ENCODE data around the gene GAA.

The GAA gene

DNA sequence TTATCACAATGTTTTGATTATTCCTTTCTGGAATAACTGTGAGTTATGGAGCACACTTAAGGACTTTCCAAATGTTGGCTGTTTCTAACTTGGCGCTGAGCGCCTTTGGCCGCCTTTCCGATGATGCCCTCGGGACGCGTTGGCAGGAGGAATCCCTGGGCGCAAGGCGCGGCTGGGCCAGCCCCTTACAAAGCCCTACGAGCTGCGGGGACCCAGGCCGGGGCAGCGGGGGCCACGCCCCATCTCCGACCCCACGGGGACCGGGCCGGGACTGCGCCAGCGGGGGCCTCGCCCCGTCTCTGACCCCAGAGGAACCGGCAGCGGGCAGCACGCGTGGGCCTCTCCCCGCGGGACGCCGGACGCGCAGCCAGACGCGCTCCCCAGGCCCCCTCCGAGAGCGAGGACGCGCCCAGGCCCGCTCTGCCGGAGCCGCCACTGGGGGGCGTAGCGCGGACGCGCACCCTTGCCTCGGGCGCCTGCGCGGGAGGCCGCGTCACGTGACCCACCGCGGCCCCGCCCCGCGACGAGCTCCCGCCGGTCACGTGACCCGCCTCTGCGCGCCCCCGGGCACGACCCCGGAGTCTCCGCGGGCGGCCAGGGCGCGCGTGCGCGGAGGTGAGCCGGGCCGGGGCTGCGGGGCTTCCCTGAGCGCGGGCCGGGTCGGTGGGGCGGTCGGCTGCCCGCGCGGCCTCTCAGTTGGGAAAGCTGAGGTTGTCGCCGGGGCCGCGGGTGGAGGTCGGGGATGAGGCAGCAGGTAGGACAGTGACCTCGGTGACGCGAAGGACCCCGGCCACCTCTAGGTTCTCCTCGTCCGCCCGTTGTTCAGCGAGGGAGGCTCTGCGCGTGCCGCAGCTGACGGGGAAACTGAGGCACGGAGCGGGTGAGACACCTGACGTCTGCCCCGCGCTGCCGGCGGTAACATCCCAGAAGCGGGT is at the start of gene GAA:
GAA (plus strand) TSS at position 571 of the 935 bp plus-strand sequence. CDS start 3,006 bp downstream, outside the sequence.
- Mint-ChIP-seq H3K4me3 (peak within 1 kb of the TSS; percentile 87), H3K36me3 (ENCODE audit: low read depth) (no peaks in the 10 kb centered on the region), H3K27ac (peak within 1 kb of the TSS; percentile 82), H3K27me3 (ENCODE audit: low read depth) (peaks cover 6% of the 10 kb centered on the region), H3K4me1 (ENCODE audit: low read depth) (peaks cover 20% of the 10 kb centered on the region), H3K9me3 (no peaks in the 10 kb centered on the region)

DNA sequence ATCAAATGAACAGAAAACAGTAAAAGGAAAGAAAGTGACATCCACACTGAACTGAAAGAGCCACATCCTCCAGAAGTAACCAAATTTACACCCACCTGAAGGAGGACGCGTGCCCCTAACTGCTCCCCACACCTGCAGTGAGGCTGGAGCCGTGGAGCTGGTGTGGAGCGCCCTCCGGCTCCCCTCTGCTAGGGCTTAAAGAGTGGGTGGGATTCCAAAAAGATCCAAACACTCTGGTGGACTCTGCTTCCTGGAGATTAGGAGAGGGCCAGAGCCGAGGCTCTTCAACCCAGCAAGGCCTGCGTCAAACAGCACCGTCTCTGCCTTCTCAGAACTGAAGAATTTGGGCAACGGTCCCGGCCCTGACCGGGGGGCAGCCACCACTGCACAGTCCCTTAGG is 49.7 kb upstream of the GAA start:
- no peak overlapping the region for H3K4me3 Mint-ChIP-seq
- H3K9me3 Mint-ChIP-seq, result no peaks in the 10 kb centered on the region
- no peaks in the 10 kb centered on the region for H3K36me3 Mint-ChIP-seq (ENCODE audit: low read depth)
- peaks cover 4% of the 10 kb centered on the region for H3K27me3 Mint-ChIP-seq (ENCODE audit: low read depth)
- no peaks in the 10 kb centered on the region for H3K4me1 Mint-ChIP-seq (ENCODE audit: low read depth)
- no peak overlapping the region for H3K27ac Mint-ChIP-seq

DNA sequence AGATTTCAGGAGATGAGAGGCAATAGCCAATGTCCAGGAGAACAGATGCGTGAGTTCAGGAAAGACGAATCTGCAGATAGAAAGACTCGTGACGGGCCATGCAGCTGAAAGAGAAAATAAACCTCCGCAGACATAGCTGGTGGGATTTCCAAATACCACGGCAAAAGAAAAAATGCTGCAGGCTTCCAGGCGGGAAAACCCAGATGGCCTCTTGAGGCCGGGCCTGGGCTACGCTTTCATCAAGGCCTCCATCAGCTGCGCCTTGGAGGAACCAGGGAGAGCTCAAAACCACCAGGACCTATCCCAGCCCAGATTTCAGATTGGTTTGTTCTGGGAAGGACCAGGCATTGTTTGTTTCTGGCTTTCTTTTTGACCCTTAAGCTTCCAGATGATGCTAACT is 48.3 kb upstream of the GAA start:
- Mint-ChIP-seq H3K27me3 (ENCODE audit: low read depth) (peaks cover 4% of the 10 kb centered on the region), H3K36me3 (ENCODE audit: low read depth) (no peaks in the 10 kb centered on the region), H3K4me1 (ENCODE audit: low read depth) (no peaks in the 10 kb centered on the region), H3K4me3 (no peak overlapping the region), H3K27ac (no peak overlapping the region), H3K9me3 (no peaks in the 10 kb centered on the region)

DNA sequence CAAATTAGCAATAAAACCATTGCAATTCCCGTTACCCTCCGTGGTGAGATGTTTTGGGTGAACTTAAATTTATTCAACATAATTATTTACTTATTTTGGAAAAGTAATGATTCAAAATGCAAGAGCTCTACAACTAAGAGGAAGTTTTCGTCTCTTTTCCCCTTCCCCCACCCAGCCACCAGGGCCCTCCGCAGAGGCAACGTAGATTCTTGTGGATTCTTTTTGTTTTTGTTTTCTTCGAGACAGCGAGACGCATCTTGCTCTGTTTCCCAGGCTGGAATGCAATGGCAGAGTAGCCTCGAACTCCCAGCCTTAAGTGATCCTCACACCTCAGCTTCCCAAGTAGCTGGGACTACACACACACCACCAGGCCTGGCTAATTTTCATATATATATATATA is 45.8 kb upstream of the GAA start:
- no peaks in the 10 kb centered on the region for H3K9me3 Mint-ChIP-seq
- no peaks in the 10 kb centered on the region for H3K4me1 Mint-ChIP-seq (ENCODE audit: low read depth)
- H3K36me3 Mint-ChIP-seq (ENCODE audit: low read depth), result no peaks in the 10 kb centered on the region
- H3K27me3 Mint-ChIP-seq (ENCODE audit: low read depth), result peaks cover 4% of the 10 kb centered on the region
- no peak overlapping the region for H3K4me3 Mint-ChIP-seq
- H3K27ac Mint-ChIP-seq, result no peak overlapping the region

DNA sequence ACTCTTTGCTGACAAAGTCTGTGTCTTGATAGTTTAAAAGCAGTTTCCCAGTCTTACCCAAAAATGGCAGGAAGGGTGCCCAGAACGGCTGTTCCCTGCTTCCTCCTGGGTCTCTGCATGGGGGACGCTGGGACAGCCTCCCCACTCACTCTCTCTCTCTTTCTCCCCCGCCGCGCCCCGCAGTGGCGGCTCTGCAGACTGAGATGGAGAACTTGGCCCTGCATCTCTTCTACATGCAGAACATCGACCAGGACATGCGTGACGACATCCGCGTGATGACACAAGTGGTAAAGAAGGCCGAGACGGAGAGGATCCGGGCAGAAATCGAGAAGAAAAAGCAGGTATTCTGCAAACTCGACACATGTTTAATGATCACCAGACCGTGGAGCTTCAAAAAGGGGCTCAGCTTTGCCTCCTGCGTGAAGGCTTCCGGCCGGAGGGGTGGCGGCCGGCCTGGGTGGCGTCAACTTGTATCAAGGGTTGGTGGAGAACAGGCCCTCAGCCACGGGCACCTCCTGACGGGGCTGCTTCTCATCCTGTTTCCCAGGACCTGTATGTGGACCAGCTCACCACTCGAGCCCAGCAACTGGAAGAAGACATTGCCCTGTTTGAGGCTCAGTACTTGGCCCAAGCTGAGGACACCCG is 42.9 kb upstream of the GAA start:
- Mint-ChIP-seq H3K4me3 (no peak overlapping the region), H3K9me3 (no peaks in the 10 kb centered on the region), H3K27ac (no peak overlapping the region), H3K36me3 (ENCODE audit: low read depth) (no peaks in the 10 kb centered on the region), H3K4me1 (ENCODE audit: low read depth) (no peaks in the 10 kb centered on the region), H3K27me3 (ENCODE audit: low read depth) (no peaks in the 10 kb centered on the region)

DNA sequence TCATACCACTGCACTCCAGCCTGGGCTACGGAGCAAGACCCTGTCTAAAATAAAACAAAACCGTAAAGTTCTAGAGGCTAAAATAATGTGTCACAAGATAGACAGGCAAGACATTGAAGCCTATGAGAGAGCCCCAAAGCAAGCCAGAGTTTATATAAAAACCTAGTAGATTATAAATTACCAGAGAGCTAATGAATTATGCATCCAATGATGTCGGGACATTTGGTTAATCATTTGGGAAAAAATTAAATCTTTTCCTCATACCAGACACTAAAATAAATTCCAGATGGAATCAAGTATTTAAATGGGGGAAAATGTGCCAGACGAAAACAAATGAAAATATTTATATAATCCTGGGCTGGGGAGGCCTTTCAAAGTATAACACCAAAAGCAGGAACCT is 40.7 kb upstream of the GAA start:
- Mint-ChIP-seq H3K36me3 (ENCODE audit: low read depth) (no peaks in the 10 kb centered on the region), H3K4me1 (ENCODE audit: low read depth) (no peaks in the 10 kb centered on the region), H3K27me3 (ENCODE audit: low read depth) (no peaks in the 10 kb centered on the region), H3K4me3 (no peak overlapping the region), H3K9me3 (no peaks in the 10 kb centered on the region), H3K27ac (no peak overlapping the region)

DNA sequence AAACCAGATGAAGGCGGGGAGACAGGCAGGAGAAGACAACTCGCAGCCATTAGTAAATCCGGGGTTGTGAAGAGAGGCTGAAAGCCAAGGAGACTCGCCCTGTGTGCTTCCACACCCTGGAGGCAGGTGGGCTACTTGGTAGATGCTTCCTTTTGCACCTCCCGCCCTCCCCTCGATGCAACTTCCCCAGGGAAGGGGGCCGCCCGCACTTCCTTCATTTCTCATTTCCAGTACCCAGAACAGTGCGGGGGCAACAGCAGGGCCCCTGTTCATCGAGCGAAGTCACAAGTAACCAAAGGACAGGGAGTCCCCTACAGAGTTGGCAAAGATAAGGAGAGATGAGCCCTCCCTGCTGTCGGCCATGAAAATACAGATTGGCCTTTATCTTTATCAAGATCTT is 40.0 kb upstream of the GAA start:
- Mint-ChIP-seq H3K27me3 (ENCODE audit: low read depth) (no peaks in the 10 kb centered on the region), H3K27ac (no peak overlapping the region), H3K4me1 (ENCODE audit: low read depth) (no peaks in the 10 kb centered on the region), H3K36me3 (ENCODE audit: low read depth) (no peaks in the 10 kb centered on the region), H3K9me3 (no peaks in the 10 kb centered on the region), H3K4me3 (no peak overlapping the region)

DNA sequence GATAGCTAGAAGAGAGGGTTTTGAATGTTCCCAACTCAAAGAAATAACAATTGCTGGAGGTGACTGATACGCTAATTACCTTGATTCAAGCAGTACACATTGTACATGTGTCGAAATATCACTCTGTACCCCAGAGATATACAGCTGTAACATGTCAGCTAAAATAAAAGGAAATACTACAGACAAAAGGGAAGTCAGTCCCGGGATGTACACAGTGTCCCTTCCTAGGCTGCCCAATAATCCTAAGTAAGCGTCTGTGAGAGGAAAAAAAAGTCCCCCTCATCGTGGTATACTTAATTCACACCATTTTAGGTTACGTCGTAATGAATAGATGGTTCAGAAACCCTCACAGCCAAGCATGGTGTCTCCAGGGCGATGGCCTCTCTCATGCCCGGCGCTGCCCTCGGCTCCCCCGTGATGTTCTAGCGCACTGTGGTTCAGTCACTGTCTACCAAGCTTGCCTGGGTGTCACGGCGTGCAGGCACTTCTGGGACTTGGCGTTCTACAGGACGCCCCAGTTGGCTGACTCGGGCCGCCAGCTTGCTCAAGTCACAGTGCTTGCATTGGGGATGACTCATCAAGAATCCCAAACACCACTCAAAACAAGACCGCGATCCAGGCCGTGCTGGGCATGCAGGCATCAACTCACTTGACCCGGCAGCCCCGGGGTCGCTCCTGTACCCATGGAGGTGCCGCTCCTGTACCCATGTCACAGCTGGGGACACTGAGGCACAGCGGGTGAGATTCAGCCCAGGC is 37.4 kb upstream of the GAA start:
- H3K27me3 Mint-ChIP-seq (ENCODE audit: low read depth), result no peaks in the 10 kb centered on the region
- H3K9me3 Mint-ChIP-seq, result no peaks in the 10 kb centered on the region
- no peak overlapping the region for H3K4me3 Mint-ChIP-seq
- H3K27ac Mint-ChIP-seq, result no peak overlapping the region
- H3K36me3 Mint-ChIP-seq (ENCODE audit: low read depth), result no peaks in the 10 kb centered on the region
- no peaks in the 10 kb centered on the region for H3K4me1 Mint-ChIP-seq (ENCODE audit: low read depth)

DNA sequence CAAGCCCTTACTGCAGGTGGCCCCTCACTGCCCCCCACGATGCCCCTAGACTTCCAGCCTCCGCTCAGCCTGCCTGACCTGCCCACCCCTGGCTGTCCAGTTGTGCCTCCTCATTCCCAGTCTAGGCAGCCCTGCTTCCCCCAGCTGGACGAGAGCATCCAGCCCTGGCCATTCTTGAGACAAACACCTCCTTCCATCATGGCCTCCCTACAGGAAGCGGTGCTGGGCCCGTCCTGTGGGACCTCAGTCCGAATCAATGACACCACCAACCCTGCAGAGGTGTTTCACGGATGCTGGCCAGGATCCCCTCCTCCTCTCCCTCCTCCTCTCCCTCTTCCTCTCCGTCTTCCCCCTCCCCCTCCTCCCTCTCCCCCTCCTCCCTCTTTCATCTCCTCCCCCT is 36.7 kb upstream of the GAA start:
- H3K4me1 Mint-ChIP-seq (ENCODE audit: low read depth), result no peaks in the 10 kb centered on the region
- no peaks in the 10 kb centered on the region for H3K27me3 Mint-ChIP-seq (ENCODE audit: low read depth)
- H3K36me3 Mint-ChIP-seq (ENCODE audit: low read depth), result no peaks in the 10 kb centered on the region
- no peak overlapping the region for H3K27ac Mint-ChIP-seq
- H3K9me3 Mint-ChIP-seq, result no peaks in the 10 kb centered on the region
- H3K4me3 Mint-ChIP-seq, result no peak overlapping the region

DNA sequence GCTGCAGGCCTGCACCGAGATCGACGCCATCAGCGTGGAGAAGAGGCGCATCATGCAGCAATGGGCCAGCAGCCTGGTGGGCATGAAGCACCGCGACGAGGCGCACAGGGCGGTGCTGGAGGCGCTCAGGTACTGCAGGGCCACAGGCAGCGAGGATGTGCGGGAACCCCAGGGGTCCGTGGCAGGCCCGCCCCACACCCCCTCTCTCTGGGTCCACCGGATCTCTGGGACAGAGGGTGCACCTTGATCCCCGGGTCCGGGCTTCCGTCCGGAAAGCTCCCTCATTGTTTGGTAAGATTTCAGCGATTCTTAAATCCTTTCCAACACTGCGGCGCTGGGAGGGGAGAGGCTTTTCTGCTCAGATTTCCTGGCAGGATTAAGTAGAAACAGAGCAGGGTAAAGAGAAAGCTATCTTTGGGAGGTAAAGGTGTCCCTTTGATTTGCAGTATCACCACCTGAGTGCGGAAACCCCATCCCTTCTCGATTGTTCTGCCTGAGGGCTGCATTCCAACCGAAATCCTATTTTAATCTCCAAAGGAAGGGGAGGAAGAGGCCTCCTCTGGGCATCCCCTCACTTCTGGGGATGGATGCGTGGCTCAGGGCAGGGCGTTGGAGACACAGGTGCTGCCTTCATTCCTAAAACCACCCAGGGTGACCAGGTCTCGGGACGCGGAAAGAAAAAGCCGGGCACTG is 35.8 kb upstream of the GAA start:
- Mint-ChIP-seq H3K9me3 (no peaks in the 10 kb centered on the region), H3K27me3 (ENCODE audit: low read depth) (no peaks in the 10 kb centered on the region)

DNA sequence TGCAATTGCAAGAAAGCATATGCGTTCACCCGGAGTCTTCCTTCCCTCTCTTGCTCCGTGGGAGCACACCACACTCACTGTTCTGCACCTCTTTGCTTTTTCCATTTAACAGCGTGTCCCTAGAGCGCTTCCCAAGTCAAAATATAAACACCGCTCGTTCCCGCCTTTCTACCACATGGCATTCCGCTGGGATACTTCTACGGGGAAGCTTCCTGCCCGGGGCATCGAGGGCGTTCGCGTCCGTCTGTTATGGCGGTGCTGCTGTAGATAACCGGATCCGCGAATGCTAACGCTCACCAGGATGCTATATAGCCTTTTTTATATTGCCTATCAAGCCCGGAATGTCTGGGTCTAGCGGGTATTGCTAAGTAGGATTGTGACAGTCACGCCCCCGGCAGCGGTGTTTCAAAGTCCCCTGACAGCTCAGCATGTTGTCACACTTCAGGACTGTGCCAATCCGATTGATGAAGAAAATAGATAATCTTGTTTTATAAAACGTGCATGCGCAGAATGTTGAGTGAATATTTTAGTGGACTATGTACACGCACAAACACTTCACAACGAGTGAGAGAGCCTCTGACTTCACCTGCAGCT is 33.9 kb upstream of the GAA start:
- H3K4me3 Mint-ChIP-seq, result no peak overlapping the region
- H3K4me1 Mint-ChIP-seq (ENCODE audit: low read depth), result peaks cover 4% of the 10 kb centered on the region
- no peaks in the 10 kb centered on the region for H3K36me3 Mint-ChIP-seq (ENCODE audit: low read depth)
- H3K27me3 Mint-ChIP-seq (ENCODE audit: low read depth), result no peaks in the 10 kb centered on the region
- no peak overlapping the region for H3K27ac Mint-ChIP-seq
- no peaks in the 10 kb centered on the region for H3K9me3 Mint-ChIP-seq

More for the DNA sequence above, 35.8 kb upstream of the GAA start:
- H3K4me1 Mint-ChIP-seq (ENCODE audit: low read depth), result no peaks in the 10 kb centered on the region
- H3K36me3 Mint-ChIP-seq (ENCODE audit: low read depth), result no peaks in the 10 kb centered on the region
- no peak overlapping the region for H3K4me3 Mint-ChIP-seq
- H3K27ac Mint-ChIP-seq, result no peak overlapping the region

DNA sequence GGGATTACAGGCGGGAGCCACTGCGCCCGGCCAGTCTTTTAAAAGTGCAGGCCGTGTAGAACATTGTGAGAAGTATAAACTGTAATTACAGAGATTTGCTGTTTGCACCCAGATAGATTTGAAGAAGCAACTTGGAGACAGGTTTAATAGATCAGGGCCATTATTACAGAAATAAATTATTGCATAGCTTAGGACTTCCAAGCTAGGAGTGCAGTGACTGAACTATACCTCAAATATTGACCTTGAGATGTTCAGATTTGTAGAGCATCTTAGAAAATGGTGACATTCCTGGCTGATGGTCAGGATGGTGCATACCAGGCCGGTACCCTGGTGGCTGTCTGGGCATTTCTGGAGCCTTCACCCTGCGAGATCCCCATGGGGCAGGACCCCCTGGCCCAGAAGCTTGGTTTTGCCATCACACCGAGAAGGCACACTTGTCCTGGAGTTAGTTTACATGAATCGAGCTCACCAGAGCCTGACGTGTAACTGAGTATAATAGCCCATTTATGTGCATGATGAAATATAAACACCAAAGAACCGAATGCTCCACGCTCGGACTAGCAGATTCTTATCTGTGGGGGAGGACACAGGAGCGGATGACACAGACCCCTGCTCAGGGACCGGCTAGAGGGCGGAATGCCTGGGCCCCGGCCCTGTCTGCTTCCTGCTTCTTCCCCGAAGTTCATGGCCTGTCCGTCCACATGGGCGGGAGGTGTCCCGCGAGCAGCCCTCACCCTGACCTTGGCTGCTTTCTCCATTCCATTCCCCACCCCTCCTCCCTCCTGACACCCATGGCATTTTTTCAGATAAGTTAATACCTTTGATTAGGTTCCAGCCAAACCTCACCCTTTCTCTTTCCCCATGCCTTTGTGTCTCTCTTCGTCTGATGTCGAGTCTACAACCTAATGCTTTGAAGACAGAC is 32.8 kb upstream of the GAA start:
- H3K27ac Mint-ChIP-seq, result no peak overlapping the region

DNA sequence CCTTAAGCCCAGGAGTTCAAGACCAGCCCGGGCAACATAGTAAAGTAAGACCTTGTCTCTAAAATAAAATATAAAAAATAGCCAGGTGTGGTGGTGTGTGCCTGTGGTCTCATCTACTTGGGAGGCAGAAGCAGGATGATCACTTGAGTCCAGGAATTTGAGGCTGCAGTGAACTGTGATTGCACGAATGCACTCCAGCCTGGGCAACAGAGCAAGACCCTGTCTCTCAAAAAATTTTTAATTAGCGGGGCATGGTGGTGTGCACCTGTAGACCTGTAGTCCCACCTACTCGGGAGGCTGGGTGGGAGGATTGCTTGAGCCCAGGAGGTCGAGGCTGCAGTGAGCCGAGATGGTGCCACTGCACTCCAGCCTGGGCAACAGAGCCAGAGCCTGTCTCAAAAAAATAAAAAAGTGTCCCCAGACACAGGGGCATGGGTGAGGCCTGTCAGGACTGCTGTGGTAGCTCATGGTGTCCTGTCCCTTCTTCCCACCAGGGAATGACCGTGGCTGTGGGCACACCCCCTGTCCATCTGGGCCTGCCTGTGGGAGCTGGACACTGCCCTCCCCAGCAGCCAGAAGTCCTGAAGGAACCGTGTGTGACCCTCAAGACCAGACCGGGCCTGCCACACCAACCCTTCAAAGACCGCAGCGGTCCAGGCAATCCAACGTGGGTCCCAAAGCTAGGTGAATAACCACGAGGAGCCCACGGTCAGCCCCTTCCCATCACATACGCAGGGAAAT is 30.8 kb upstream of the GAA start:
- Mint-ChIP-seq H3K27me3 (ENCODE audit: low read depth) (no peaks in the 10 kb centered on the region), H3K9me3 (no peaks in the 10 kb centered on the region), H3K27ac (no peak overlapping the region), H3K36me3 (ENCODE audit: low read depth) (no peaks in the 10 kb centered on the region), H3K4me1 (ENCODE audit: low read depth) (peaks cover 4% of the 10 kb centered on the region), H3K4me3 (no peak overlapping the region)

More for the DNA sequence above, 32.8 kb upstream of the GAA start:
- Mint-ChIP-seq H3K27me3 (ENCODE audit: low read depth) (no peaks in the 10 kb centered on the region), H3K9me3 (no peaks in the 10 kb centered on the region), H3K4me3 (no peak overlapping the region), H3K36me3 (ENCODE audit: low read depth) (no peaks in the 10 kb centered on the region), H3K4me1 (ENCODE audit: low read depth) (peaks cover 4% of the 10 kb centered on the region)
